Calu3 (cell line): ENCODE data around the gene GPALPP1. TPM values are rescaled to one million over a fixed set of nuclear protein-coding genes. Genes with fewer than 3 reads are reported as not detected.

ENCODE experiments used
- BruUV-seq: library from RNA; stranded (reverse); fragments of 400-500 nt; replicated peaks from 2 replicates; lab custom pipeline; 2021; lab: Mats Ljungman, UMichigan
- CTCF ChIA-PET: fragments of 300-600 bp; sonication (Branson Sonifier 250); formaldehyde crosslinking; loops from one replicate; lab custom pipeline; 2022; ENCODE audit warnings: antibody characterized with exemption; lab: Charles Lee
- DNase-seq: peaks from one replicate; pipeline ENCODE4 v3.0.0; 2022
- H3K27ac Mint-ChIP-seq: one replicate; pipeline ENCODE4 v1.8.0; 2022; ENCODE audit warnings: mixed read lengths; ENCODE audit not compliant: unreplicated experiment
- H3K27me3 Mint-ChIP-seq: one replicate; pipeline ENCODE4 v1.8.0; 2022; ENCODE audit warnings: mixed read lengths; ENCODE audit not compliant: unreplicated experiment
- H3K36me3 Mint-ChIP-seq: one replicate; pipeline ENCODE4 v1.8.0; 2022; ENCODE audit warnings: mild to moderate bottlenecking, moderate library complexity, mixed read lengths; ENCODE audit not compliant: insufficient read depth, unreplicated experiment
- H3K4me1 Mint-ChIP-seq: one replicate; pipeline ENCODE4 v1.8.0; 2022; ENCODE audit warnings: mild to moderate bottlenecking, low read depth, mixed read lengths; ENCODE audit not compliant: unreplicated experiment
- H3K4me3 Mint-ChIP-seq: one replicate; pipeline ENCODE4 v1.8.0; 2022; ENCODE audit warnings: mild to moderate bottlenecking, low read depth, moderate library complexity, mixed read lengths; ENCODE audit not compliant: unreplicated experiment
- H3K9me3 Mint-ChIP-seq: one replicate; pipeline ENCODE4 v1.8.0; 2022; ENCODE audit warnings: low read depth, mixed read lengths; ENCODE audit not compliant: unreplicated experiment
- CTCF ChIP-seq: fragments of 200-600 bp; IDR thresholded peaks from one replicate; pipeline ENCODE4 v1.8.0; 2022; ENCODE audit warnings: antibody characterized with exemption; ENCODE audit not compliant: unreplicated experiment
- intact Hi-C: fragments of 100-400 bp; cut with micrococcal nuclease; formaldehyde crosslinking; loops from one replicate; pipeline ENCODE4 v1.10.0; 2022; ENCODE audit not compliant: unreplicated experiment
- total RNA-seq: library from RNA; stranded (reverse); gene quantifications from 2 replicates; pipeline ENCODE4 v1.2.3, GENCODE V29; 2022

The GPALPP1 gene
- total RNA-seq, 1 experiment from 2014 or later, result 21.7 TPM

GRCh38 chr13:44954224-44954623, 35.1 kb upstream of the GPALPP1 start:
- intact Hi-C loops, result no loop called here
- no TSS peak for BruUV-seq
- no peak for TF ChIP-seq CTCF

GRCh38 chr13:44955406-44955805, 33.9 kb upstream of the GPALPP1 start:
- H3K27ac Mint-ChIP-seq, result no peak overlapping the region
- no peak overlapping the region for H3K4me3 Mint-ChIP-seq
- intact Hi-C loops, result no loop called here
- BruUV-seq, result no TSS peak
- DNase-seq, result peak; percentile 2
- H3K27me3 Mint-ChIP-seq, result no peaks in the 10 kb centered on the region
- H3K4me1 Mint-ChIP-seq, result no peaks in the 10 kb centered on the region
- no peak for TF ChIP-seq CTCF
- CTCF ChIA-PET, result interaction anchor here (0.6 kb wide), 1 partner anchor 369 kb away, joined by 3 read pairs; no protein-coding TSS in a partner anchor
- H3K36me3 Mint-ChIP-seq, result no peaks in the 10 kb centered on the region
- H3K9me3 Mint-ChIP-seq, result no peaks in the 10 kb centered on the region

More at GRCh38 chr13:44954224-44954623, 35.1 kb upstream of the GPALPP1 start:
- Mint-ChIP-seq H3K9me3 (no peaks in the 10 kb centered on the region), H3K27ac (no peak overlapping the region), H3K36me3 (no peaks in the 10 kb centered on the region), H3K4me3 (no peak overlapping the region), H3K4me1 (no peaks in the 10 kb centered on the region), H3K27me3 (no peaks in the 10 kb centered on the region)
- CTCF ChIA-PET, result no interaction called here
- no peak for DNase-seq

- Mint-ChIP-seq H3K4me1 (no peaks in the 10 kb centered on the region), H3K27ac (no peak overlapping the region), H3K36me3 (peaks cover 8% of the 10 kb centered on the region), H3K27me3 (no peaks in the 10 kb centered on the region), H3K4me3 (no peak overlapping the region), H3K9me3 (peaks cover 3% of the 10 kb centered on the region)
- intact Hi-C loops, result no loop called here
- no peak for DNase-seq
- CTCF ChIA-PET, result no interaction called here
- TF ChIP-seq CTCF, result no peak
- BruUV-seq, result no TSS peak
These were observed 27.3 kb upstream of the GPALPP1 start for GRCh38 chr13:44961997-44962396.

GRCh38 chr13:44967704-44968433, 21.5 kb upstream of the GPALPP1 start:
- H3K9me3 Mint-ChIP-seq, result no peaks in the 10 kb centered on the region
- TF ChIP-seq CTCF, result no peak
- H3K36me3 Mint-ChIP-seq, result peaks cover 12% of the 10 kb centered on the region
- CTCF ChIA-PET, result no interaction called here
- no peak overlapping the region for H3K4me3 Mint-ChIP-seq
- H3K4me1 Mint-ChIP-seq, result no peaks in the 10 kb centered on the region
- DNase-seq, result no peak
- BruUV-seq, result no TSS peak
- H3K27me3 Mint-ChIP-seq, result no peaks in the 10 kb centered on the region
- H3K27ac Mint-ChIP-seq, result no peak overlapping the region
- intact Hi-C loops, result no loop called here
